HG03064 (cell line): Measurements from ENCODE around the gene PSTPIP2.
"Not testable (repeated sequence)": the region's sequence is repeated elsewhere in the genome, so short reads cannot be mapped to it uniquely, and the experiment has no call there.

Experiments used
- ATAC-seq: cut with Tn5 transposase; IDR thresholded peaks from one replicate; pipeline ENCODE4 v1.9.1; 2021; ENCODE audit warnings: low read depth; ENCODE audit not compliant: unreplicated experiment

The PSTPIP2 gene, protein sequence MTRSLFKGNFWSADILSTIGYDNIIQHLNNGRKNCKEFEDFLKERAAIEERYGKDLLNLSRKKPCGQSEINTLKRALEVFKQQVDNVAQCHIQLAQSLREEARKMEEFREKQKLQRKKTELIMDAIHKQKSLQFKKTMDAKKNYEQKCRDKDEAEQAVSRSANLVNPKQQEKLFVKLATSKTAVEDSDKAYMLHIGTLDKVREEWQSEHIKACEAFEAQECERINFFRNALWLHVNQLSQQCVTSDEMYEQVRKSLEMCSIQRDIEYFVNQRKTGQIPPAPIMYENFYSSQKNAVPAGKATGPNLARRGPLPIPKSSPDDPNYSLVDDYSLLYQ

DNA sequence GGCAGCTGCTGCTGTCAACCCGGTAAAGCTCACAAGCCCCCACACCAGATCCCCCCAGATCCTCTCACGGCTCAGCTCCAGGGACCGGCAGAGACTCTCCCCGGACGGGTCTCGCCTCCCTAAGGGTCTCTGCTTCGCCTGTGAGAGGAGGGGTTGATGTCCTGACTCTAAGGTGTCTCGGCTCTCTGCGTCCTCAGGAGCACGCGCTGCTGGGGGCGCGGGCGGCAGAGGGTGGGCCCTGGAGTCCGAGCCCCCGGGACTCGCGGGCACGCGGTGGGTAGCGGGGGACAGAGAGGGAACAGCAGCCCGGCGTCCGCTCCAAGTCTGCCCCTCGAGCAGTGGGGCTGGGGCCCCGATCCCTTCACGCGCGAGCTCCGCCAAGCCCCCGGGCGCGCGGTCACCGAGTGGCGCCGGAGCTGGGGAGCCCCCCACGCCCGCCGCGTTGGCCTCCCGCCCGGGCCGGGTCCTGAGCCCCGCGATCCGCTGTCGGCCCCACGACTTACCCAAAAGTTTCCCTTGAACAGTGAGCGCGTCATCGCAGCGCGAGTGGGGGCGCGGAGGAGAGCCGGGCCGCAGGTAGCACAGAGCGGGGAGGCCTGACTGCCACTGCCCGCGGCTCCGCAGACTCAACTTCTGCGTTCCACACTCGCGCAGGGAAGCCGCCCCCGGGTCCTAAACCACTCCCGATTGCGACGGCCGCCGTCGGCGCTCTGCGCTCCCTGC lies at the start of gene PSTPIP2:
TSS of gene PSTPIP2 (minus strand) at position 608 of the 723 bp plus-strand sequence. CDS start at position 536, 72 bp downstream.
- ATAC-seq, result peak; percentile 56

DNA sequence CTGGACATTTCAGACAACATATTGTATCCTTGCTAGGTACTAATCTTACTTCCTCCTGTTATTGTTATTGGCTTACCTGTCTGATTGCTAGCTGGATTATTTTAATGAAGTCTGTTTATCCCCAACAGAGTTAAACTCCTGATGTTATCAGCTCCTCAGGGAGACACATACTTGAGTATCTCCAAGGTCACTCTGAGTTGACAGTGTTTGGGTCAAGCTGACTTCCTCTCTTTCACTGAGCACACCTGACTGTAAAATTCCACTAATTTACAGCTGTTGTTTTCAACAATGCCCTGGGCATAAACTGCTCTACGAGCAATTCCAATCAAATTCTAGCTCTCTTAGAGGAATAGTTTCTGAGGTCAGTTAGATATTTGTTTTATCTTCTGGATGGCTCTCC lies 41.7 kb upstream of the PSTPIP2 start:
- ATAC-seq, result no peak

DNA sequence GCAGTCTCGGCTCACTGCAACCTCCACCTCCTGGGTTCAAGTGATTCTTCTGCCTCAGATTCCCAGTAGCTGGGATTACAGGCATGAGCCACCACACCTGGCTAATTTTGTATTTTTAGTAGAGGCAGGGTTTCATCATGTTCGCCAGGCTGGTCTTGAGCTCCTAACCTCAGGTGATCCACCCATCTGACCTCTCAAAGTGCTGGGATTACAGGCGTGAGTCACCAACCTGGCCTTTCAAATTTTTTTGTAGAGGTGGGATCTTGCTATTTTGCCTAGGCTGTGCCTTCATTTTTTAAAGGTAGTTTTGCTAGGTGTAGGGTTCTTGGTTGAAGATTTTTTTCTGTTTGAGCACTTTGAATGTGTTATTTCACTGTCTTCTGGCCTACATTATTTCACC lies 38.3 kb upstream of the PSTPIP2 start:
- ATAC-seq, result no peak

DNA sequence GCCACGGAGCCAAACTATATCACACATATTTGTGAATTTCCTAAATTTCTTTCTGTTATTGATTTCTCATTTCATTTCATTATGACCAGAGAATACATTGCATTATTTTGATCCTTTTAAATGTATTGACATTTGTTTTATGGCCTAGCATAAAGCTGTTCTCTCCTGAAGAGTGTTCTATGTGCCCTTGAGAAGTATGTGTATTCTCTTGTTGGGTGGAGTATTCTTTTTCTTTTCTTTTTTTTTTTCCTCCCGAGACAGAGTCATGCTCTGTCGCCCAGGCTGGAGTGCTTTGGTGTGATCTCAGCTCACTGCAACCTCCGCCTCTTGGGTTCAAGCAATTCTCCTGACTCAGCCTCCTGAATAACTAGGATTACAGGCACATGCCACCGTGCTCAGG lies 37.3 kb upstream of the PSTPIP2 start:
- ATAC-seq, result no peak

DNA sequence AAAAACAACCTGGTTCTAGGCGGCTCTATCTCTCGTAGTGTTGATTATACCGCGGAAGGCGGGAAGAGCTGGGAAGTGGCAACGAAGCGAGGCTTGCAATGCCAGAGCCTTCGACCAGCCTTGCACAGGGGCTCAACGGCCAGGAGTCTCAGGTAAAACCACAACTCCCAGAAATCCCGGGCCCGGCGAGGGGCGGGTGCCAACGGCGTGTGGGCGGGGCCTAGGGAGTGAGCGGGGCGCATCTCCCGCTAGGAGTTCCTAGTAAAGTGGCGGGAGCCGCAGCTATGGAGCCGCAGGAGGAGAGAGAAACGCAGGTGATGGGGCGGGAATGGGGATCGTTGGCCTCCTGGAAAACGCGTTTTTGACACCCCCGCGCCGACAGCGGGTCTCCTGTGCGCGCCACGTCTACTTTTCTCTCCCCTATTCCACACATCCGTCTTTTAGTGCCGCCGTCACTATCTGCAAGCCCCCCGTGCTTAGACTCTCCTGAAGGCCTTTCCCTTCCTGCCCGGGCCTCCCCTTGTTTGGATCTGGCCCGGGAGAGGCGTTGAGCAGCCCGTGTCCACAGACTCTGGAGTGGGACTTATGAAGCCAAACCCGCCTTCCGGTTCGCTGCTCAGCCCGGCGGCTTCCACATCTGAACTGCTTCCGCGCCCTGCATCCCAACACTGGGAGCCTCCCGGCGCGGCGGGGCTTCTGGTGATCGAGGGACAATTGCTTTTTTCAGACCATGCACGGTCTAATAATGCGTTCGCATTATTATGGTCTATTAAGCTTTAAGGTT lies 32.3 kb upstream of the PSTPIP2 start, which contains the start of gene HAUS1:
TSS of gene HAUS1 (plus strand) at position 258 of the 784 bp plus-strand sequence. CDS start at position 285, 27 bp downstream.
- peak; percentile 97 for ATAC-seq

DNA sequence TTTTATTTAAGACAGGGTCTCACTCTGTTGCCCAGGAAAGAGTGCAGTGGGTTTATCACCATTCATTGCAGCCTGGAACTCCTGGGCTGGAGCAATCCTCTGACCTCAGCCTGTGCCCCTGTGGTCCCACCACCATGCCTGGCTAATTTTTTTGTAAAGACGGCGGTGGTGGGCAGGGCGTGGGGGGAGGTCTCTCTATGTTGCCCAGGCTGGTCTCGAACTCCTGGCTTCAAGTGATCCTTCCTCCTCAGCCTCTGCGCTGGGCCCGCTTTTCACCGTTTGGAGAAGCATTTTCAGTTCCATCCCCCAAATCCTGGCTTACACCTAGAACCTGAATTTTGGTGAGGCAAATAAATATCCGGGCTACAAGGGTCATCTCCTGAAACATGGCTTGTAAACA lies 27.4 kb upstream of the PSTPIP2 start:
- no peak for ATAC-seq

DNA sequence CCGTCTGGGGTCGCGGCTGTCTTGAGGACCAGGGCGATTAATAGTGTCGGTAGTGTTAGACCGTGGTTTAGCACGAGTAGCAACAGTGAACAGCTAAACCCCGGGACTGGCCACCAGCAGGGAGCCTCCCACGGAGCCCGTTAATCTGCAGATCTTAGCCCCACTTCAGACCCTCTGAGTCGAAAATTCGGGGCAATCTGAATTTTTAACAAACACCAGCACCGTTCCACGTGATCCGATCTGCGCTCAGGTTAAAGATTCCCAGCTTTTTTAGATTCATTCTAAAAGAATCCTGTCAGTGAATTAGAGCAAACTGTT lies 26.5 kb upstream of the PSTPIP2 start:
- no peak for ATAC-seq

DNA sequence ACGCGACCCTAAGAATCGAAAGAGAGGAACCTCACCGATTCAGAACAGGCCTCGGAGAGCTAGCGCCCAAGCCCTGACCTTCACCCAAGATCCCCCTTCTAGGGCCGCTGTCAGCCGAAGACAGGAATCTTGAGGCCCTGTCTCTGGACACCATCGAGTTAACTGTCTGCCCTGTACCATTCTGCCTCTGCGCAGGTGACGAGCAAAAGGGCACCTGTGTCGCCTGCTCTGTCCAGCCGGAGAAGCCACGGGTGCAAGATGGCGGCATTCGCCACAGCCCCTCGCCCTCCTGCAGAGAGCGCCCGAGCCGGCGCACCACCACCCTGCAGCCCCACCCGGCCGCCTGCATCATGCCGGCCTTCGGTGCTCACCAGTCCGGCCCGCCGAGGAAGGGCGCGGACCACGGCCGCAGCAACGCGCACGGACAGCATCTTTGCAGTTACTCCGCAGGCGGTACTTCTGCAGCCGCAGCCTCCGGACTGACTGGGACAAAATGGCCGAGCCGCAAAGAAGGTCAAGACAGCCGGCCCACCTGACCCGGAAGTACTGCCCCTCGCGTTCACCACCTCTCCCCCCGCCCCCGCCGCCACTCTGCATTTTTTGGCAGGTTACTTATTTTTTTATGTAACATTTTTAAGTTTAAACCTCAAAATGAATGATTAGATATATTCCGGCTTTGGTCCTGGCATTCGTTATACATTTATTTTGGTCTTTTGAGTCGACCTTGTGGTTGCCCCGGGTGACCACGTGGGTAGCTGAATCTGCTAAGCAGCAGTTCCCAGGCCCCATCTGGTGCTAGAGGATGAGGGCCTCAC lies 25.9 kb upstream of the PSTPIP2 start, which contains the start of gene ATP5F1A:
TSS of gene ATP5F1A (minus strand) at position 496 of the 815 bp plus-strand sequence. CDS start at position 431, 65 bp downstream.
- peak; percentile 75 for ATAC-seq

DNA sequence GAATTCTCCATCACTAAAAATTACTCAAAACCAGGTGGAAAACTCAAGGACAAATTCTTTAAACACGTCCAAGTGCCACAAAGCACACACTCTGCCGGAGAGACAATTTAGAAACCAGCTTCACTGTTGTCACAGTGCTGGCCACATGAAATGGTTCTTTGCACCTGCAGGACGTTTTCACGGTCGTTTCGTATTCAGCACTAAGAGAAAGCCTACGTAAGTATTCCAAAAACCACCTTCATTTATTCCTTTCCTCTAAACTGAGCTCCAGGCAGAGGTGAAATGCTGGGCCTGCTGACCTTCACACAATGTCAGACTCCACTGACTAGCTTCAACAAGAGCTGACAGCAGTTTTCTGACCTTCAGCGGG lies 25.4 kb upstream of the PSTPIP2 start:
- ATAC-seq, result peak; percentile 25

DNA sequence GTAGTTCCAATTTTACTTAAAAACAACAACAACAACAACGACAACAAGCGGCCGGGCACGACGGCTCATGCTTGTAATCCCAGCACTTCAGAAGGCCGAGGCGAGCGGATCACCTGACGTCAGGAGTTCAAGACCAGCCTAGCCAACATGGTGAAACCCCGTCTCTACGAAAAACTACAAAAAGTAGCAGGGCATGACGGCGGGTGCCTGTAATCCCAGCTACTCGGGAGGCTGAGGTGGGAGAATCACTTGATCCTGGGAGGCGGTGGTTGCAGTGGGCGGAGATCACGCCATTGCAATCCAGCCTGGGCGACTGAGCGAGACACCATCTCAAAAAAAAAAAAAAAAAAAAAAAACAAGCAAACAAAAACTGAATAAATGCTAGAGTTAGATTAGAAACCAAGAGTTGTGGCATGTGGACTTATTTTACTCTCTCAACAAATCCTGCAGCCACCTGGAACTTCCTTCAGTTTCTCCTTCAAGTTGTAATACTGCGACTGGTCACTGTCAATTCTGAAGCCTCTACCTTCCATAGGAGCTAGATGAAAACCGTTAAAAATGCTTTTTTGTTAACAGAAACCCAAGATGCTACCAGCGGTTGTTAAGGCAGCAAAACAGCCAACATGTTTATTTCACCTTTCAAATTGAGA lies 24.7 kb upstream of the PSTPIP2 start:
- ATAC-seq, result no peak

DNA sequence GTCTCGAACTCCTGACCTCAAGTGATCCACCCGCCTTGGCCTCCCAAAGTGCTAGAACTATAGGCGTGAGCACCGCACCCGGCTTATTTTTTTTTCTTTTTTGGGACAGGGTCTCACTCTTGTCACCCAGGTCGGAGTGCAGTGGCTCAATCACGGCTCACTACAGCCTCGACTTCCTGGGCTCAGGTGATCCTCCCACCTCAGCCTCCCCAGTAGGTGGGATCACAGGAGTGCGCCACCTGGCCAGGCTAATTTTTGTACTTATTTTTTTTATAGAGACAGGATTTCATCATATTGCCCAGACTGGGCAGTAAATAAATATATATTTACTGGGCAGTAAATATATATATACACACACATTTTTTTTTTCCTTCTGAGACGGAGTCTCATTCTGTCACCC lies 23.5 kb upstream of the PSTPIP2 start:
- no peak for ATAC-seq

DNA sequence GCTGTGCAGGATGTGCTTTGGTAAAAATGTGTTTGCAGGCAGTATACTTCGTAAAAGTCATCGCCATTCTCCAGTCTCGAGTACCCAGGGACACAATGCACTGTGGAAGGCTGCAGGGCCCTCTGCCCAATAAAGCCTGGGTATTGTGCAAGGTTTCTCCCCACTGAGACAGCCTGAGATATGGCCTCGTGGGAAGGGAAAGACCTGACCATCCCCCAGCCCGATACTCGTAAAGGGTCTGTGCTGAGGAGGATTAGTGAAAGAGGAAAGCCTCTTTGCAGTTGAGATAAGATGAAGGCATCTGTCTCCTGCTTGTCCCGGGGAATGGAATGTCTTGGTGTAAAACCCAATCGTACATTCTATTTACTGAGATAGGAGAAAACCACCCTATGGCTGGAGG lies 16.4 kb upstream of the PSTPIP2 start:
- not testable (repeated sequence) for ATAC-seq

DNA sequence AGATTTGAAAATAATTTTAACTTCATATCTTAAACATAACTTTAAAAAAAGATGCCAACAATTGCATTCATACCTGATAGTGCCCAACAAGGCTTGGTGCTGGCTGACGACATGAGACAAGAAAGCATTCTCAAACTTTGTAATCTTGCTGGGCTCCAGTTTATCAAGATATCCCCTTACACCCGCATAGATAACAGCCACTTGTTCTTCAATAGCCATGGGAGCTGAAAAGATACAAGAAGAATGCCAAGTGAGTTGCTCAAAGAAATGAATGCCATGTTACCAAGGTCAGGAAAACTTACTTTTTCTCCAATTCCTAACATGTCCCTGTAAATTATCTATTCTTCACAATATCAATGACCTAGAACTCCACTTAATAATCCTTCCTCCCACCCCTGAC lies 12.4 kb upstream of the PSTPIP2 start:
- ATAC-seq, result no peak

DNA sequence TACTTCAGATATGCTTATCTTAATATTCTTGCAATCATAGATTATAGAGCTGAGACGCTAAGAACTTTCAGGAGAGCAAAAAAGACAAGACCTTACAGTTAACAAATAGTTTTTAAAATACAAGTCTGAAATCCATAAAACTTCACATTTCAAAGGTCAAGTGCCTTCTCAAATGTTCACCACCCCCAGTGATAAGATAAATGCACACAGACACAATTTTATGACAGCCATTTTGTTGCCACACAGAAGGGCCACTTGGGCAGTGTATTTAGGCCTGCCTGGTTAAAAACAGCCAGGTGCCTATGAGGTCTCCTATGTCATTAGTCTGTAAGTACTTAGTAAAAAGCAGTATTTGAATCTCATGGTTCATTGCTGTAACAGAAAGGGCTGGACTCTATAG lies 8.1 kb upstream of the PSTPIP2 start:
- ATAC-seq, result no peak

DNA sequence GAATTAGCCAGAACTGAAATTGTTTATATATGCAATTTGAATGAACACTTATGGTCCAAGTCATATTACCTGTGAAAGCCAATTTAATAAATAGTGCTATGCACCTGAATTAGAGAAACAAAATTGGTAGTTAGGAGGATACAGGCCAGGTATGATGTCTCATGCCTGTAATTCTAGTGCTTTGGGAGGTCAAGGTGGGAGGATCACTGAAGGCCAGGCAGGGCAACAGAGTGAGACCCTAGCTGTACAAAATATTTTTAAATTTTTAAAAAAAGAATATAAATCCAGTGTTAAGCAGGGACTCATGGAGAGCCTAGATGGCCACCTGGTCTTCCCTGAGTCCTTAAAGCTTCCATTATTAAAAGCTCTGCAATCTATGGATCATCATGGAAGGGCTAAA lies 7.3 kb upstream of the PSTPIP2 start:
- no peak for ATAC-seq

DNA sequence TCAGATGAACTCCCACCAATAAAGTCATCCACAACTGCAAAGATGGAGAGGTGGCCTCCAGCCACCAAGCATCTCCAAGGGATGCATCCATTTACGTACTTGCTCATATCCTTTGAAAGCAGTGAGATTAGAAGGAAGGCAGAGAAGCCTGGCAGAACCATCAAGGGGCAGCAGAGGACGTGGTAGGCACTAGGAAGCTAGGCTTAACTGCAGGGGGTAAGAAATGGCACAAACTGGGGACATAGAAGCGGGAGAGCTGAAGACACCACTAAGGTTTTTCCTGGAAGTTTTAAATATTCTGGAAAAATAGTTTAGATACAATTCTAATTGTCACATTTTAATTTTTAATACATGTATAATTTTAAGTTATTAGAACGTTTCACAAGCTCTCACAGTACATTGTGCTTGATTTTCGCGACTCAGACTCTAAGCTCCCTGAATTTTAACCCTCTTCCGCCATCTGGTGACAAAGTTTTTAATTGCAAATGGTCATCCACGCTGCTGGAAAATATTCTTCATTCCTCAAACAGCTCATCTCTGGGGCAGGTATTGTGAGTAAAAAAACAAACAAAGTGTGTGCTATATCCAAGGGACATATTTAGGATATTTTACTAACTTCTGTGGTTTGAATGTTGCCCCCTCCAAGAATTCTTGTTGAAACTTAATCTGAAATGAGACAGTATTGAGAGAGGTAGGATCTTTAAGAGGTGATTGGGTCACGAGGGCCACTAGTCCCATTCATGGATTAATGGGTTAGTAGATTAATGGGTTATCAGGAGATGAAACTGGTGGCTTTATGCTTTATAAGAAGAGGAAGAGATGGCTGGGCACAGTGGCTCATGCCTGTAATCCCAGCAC lies 1.6 kb upstream of the PSTPIP2 start:
- no peak for ATAC-seq

DNA sequence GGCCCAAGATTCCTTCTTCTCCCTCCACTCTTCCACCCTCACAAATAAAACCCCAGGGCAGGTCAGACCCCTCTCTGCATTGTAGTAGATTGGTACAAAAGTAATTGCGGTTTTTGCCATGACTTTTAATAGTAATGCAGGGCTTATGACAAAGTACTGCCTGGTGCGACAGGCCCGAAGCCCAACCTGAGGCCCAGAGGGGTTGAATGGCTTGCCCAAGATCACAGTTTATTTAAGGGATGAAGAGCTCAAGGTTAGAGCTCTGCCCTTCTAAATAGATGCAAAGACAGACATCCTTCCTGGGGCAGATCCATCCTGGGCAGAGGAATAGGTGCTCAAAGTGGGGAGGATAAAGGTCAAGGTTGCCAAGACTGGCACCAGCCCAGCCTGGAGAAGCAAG lies 899 bp upstream of the PSTPIP2 start:
- ATAC-seq, result no peak

DNA sequence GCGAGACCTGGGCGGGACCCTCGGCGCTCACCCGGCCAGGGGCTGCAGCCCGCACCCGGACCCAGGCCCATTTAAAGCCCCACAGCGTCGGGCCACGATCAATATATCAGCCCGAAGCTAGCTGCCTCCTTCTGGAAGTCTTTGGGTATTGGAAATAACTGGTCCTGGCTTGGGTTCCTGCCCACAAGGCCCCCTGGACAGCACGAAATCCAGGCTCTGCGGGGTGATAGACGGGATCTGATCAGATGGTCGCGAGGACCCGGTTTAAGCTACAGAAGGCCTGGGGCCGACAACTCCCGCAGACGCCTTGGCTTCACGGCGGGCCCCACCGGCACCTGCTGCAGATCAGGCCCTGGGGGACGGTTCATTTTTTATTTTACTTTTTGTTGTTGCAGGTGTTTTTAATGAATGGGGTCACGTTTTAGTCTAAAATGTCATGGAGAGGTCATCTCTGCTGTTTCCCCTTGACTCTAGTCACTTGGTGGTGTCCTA lies 362 bp upstream of the PSTPIP2 start:
- ATAC-seq, result no peak
